Chondrocyte (in vitro differentiated cells): ENCODE results near the gene NTSR1. TPM values are rescaled to one million over a fixed set of nuclear protein-coding genes. Genes with fewer than 3 reads are reported as not detected.
A peak's percentile ranks its signal among the peaks of the same experiment; 100 is the strongest.

Source experiments
- DNase-seq: peaks from one replicate; pipeline ENCODE4 v3.0.0; 2021; ENCODE audit warnings: mixed read lengths, low spot score
- H3K27ac Mint-ChIP-seq: one replicate; pipeline ENCODE4 v1.8.0; 2021; ENCODE audit warnings: mild to moderate bottlenecking, moderate library complexity, mixed read lengths; ENCODE audit not compliant: unreplicated experiment
- H3K27me3 Mint-ChIP-seq: 2 replicates; pipeline ENCODE4 v1.8.0; 2021; ENCODE audit warnings: low read depth, mixed read lengths
- H3K36me3 Mint-ChIP-seq: 2 replicates; pipeline ENCODE4 v1.8.0; 2021; ENCODE audit warnings: low read depth, mixed read lengths
- H3K4me1 Mint-ChIP-seq: 2 replicates; pipeline ENCODE4 v1.8.0; 2021; ENCODE audit warnings: low read depth, mild to moderate bottlenecking, mixed read lengths
- H3K4me3 Mint-ChIP-seq: one replicate; pipeline ENCODE4 v1.8.0; 2021; ENCODE audit warnings: mild to moderate bottlenecking, moderate library complexity, mixed read lengths; ENCODE audit not compliant: unreplicated experiment
- H3K9me3 Mint-ChIP-seq: 2 replicates; pipeline ENCODE4 v1.8.0; 2021; ENCODE audit warnings: low read depth, mixed read lengths
- total RNA-seq: library from RNA; stranded (reverse); gene quantifications from 3 replicates; pipeline ENCODE4 v1.2.1, GENCODE V29; 2021
- TF ChIP-seq, protein P1 (sequence below): fragments of 200-600 bp; sonication (generic); IDR thresholded peaks from 2 replicates; pipeline ENCODE4 v1.5.0; 2021; ENCODE audit warnings: antibody characterized with exemption, mild to moderate bottlenecking, moderate library complexity

The NTSR1 gene
- total RNA-seq, 1 donor from 2014 or later: not detected

DNA sequence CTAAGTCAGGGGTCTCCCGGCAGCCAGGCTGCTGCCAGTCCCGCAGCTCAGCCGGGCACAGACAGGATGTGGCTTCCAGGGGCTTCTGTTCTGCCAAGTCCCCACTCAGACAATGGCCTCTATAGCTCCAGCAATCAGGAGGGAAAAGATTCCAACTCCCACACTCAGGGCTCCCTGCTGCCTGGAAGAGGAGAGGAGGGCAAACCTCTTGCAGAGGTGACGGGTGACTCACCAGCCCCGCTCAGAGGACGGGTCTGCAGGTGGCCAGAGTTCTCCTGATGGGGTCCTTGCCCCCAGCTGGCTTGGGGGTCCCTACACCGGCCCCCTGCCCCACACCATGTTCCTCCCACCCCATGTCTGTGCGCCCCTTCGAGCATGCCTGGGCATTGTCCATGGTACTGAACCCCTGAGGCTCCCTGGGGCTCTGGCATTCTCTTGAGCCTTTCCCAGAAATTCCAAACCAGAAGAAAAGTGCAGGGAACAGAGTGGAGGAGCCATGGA, 32.6 kb downstream of the NTSR1 start:
- H3K27me3 Mint-ChIP-seq: peaks cover 9% of the 10 kb centered on the region
- TF ChIP-seq, protein P1, sequence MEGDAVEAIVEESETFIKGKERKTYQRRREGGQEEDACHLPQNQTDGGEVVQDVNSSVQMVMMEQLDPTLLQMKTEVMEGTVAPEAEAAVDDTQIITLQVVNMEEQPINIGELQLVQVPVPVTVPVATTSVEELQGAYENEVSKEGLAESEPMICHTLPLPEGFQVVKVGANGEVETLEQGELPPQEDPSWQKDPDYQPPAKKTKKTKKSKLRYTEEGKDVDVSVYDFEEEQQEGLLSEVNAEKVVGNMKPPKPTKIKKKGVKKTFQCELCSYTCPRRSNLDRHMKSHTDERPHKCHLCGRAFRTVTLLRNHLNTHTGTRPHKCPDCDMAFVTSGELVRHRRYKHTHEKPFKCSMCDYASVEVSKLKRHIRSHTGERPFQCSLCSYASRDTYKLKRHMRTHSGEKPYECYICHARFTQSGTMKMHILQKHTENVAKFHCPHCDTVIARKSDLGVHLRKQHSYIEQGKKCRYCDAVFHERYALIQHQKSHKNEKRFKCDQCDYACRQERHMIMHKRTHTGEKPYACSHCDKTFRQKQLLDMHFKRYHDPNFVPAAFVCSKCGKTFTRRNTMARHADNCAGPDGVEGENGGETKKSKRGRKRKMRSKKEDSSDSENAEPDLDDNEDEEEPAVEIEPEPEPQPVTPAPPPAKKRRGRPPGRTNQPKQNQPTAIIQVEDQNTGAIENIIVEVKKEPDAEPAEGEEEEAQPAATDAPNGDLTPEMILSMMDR: no peak
- peak; percentile 59 for DNase-seq
- no peaks in the 10 kb centered on the region for H3K9me3 Mint-ChIP-seq
- no peak overlapping the region for H3K27ac Mint-ChIP-seq
- H3K36me3 Mint-ChIP-seq: no peaks in the 10 kb centered on the region
- H3K4me1 Mint-ChIP-seq: peaks cover 11% of the 10 kb centered on the region
- H3K4me3 Mint-ChIP-seq: no peak overlapping the region

DNA sequence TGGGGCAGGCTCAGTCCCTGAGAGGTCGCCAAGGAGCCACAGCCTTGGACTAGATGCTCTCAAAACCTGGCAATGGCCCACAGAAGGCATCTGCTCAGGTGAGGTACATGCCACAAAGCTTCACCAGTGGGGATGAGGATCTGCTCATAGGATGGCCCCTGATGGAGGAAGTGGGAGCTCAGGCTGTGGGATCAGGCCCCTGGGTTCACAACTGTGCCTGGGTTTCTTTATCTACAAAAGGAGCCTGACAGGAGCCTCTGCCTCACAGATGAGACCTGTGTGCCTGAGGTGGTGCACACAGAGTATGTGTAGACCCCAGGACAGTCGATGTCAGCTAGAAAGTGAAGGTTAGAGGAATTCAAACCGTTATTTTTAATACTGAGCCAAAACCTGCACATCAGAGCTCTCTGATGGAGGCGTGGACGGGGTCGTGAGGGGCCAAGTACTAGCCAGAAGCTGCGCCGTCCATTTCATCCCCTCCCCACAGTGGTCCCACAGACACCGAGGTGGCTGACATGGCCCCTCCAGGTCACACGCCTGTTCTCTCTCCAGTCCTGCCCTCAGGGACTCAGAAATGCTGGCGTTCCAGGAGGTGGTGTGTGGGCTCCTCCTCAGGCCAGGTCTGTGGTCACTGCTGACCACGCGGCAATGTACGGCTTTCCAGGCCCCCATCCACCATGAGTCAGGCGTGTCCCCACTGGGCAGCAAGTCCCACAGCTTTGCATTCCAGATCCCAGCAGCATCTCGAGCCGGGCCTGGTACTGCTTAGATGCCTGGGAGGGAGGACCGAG, 33.3 kb downstream of the NTSR1 start:
- Mint-ChIP-seq H3K27me3 (peaks cover 12% of the 10 kb centered on the region), H3K27ac (no peak overlapping the region), H3K36me3 (peaks cover 3% of the 10 kb centered on the region), H3K4me3 (no peak overlapping the region), H3K9me3 (no peaks in the 10 kb centered on the region), H3K4me1 (peaks cover 11% of the 10 kb centered on the region)
- peak; percentile 60 for DNase-seq
- TF ChIP-seq, protein P1: no peak

DNA sequence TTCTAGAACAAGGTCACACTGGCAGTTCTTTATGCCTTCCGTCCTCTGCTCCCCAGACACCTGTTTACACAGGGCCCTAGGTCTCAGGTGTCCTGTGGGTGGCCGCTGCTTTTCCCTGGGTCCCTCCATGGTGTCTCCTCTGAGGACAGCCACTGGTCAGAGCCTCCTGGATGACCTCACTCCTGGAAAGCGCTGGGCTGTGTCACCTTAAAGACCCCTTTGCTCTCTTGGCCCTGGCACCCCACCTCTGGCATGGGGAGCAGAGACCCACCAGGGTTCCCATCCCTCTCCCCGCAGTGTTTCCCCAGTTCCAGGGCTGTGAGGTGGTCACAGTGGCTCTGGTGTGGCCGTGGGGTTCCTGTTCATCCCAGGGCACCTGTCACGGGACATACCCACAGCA, 33.9 kb downstream of the NTSR1 start:
- H3K4me1 Mint-ChIP-seq: peaks cover 11% of the 10 kb centered on the region
- H3K27me3 Mint-ChIP-seq: peaks cover 12% of the 10 kb centered on the region
- DNase-seq: peak; percentile 65
- TF ChIP-seq, protein P1: no peak
- H3K4me3 Mint-ChIP-seq: no peak overlapping the region
- no peaks in the 10 kb centered on the region for H3K9me3 Mint-ChIP-seq
- H3K36me3 Mint-ChIP-seq: peaks cover 3% of the 10 kb centered on the region
- H3K27ac Mint-ChIP-seq: no peak overlapping the region

DNA sequence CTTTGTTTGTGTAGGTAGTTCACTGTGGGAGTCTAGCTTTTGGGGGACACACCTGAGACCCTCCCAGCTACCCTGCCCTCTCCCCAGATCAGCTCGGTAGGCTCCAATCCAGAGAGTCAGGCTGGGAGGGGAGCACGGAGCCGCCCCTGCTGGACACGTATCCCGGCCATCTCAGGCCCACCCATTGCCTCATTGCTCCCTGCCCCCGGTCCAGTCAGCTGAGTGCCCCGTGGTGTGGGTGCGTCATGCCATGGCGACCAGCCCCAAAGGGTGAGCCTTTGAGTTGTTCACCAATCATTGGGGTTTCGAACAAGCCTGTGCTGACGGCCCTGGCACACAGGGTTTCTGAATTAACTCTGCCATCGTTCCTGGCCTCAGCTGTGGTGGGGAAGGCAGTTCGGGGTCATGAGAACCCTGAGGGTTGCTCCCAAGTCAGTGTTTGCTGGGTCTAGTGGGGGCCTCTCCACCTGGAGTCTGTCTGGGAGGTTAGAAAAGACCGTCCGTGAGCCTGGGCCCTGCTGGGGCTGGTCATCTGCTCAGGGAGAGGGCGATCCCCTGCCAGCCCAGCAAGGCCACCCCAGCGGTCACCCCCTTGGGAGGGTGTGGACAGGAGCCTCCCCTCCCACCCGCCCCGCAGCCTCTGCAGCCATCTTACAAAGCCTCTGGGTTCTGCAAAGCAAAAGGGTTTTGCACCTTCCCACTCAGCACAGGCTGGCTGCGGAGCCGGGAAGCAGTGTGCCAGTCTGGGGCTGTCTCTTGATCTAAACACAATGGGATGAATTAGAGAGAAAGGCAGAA, 34.5 kb downstream of the NTSR1 start:
- Mint-ChIP-seq H3K36me3 (peaks cover 4% of the 10 kb centered on the region), H3K4me1 (peaks cover 11% of the 10 kb centered on the region), H3K4me3 (no peak overlapping the region), H3K27ac (no peak overlapping the region), H3K27me3 (peaks cover 12% of the 10 kb centered on the region), H3K9me3 (peaks cover 1% of the 10 kb centered on the region)
- TF ChIP-seq, protein P1: no peak
- peak; percentile 76 for DNase-seq

DNA sequence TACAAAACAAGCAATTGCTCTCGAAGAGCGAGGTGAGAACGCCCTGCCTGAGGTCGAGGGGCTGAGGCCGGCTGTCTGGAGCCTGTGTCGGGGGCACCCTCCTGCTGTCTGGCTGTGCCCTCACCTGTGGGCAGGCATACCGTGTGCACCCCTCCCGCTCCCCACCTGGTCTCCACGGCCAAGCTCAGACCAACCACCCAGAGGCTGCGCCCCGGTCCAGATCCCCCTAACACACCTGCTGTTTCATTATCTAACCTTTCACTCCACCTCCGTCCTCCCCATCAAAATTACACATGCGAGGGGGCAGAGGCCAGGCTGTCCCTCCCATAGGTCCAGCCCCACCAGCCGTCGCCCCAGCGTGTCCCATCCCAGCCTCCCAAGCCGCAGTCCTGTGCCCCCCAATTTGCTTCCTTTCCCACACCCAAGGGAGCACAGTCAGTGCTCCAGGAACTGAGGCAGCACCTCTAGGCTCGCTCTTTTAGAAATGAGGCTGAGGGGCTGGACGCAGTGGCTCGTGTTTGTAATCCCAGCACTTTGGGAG, 35.2 kb downstream of the NTSR1 start:
- TF ChIP-seq, protein P1: no peak
- Mint-ChIP-seq H3K36me3 (peaks cover 6% of the 10 kb centered on the region), H3K27me3 (peaks cover 16% of the 10 kb centered on the region), H3K9me3 (peaks cover 7% of the 10 kb centered on the region), H3K4me1 (peaks cover 11% of the 10 kb centered on the region), H3K4me3 (no peak overlapping the region), H3K27ac (no peak overlapping the region)
- peak; percentile 68 for DNase-seq
